Fibroblast of villous mesenchyme (primary cell): ENCODE results near the gene DUSP15. TPM values are rescaled to one million over a fixed set of nuclear protein-coding genes. Genes with fewer than 3 reads are reported as not detected.

Source experiments
- DNase-seq: peaks from one replicate; pipeline ENCODE4 v3.0.0-alpha.2; 2010; ENCODE audit warnings: low read depth
- H3K4me3 ChIP-seq: 2 replicates; pipeline ENCODE4 v1.5.1; 2011; ENCODE audit warnings: low read depth, mild to moderate bottlenecking, low read length
- total RNA-seq: library from RNA; depleted of rRNA; stranded (reverse); fragments of >200 nt; gene quantifications from 2 replicates; pipeline ENCODE4 v1.2.3, GENCODE V29; 2012
- TF ChIP-seq, protein P1 (sequence below): IDR thresholded peaks from 2 replicates; pipeline ENCODE4 v1.5.1; 2012; ENCODE audit warnings: low read depth, mild to moderate bottlenecking, low read length; ENCODE audit not compliant: insufficient read depth

Gene DUSP15
- total RNA-seq, 1 donor, result not detected

DNA sequence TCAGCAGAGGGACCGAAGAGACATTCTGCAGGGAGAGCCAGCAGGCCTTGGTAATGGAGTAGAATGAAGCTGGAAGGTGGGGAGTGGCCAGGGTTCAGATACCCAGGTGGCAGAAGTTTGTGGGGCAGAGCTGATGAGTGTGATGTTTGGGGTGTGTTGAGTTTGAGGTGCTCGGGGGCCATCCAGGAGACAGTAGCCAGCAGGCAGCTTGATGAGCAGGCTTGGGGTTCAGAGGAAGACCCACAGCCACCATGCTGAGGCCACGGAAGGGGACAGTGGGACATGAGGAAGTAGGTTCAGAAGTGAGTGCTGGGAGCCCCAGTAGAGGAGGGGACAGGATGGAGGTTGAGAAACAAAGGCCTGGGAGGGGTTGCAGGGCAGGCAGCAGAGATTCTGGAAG is 13.8 kb downstream of the DUSP15 start:
- H3K4me3 ChIP-seq, result no peak overlapping the region
- TF ChIP-seq, protein P1, sequence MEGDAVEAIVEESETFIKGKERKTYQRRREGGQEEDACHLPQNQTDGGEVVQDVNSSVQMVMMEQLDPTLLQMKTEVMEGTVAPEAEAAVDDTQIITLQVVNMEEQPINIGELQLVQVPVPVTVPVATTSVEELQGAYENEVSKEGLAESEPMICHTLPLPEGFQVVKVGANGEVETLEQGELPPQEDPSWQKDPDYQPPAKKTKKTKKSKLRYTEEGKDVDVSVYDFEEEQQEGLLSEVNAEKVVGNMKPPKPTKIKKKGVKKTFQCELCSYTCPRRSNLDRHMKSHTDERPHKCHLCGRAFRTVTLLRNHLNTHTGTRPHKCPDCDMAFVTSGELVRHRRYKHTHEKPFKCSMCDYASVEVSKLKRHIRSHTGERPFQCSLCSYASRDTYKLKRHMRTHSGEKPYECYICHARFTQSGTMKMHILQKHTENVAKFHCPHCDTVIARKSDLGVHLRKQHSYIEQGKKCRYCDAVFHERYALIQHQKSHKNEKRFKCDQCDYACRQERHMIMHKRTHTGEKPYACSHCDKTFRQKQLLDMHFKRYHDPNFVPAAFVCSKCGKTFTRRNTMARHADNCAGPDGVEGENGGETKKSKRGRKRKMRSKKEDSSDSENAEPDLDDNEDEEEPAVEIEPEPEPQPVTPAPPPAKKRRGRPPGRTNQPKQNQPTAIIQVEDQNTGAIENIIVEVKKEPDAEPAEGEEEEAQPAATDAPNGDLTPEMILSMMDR, result no peak
- no peak for DNase-seq

DNA sequence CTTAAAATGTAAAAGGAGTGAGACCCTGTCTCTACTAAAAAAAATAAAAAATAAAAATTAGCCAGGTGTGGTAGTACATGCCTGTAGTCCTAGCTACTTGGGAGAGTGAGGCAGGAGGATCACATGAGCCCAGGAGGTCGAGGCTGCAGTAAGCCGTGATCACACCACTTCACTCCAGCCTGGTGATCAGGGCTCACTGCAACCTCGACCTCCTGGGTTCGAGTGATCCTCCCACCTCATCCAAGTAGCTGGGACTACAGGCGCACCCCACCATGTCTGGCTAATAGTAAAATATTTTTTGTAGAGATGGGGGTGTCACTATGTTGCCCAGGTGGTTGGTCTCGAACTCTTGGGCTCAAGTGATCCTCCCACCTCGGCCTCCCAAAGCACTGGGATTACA is 16.8 kb downstream of the DUSP15 start:
- TF ChIP-seq, protein P1, result no peak
- no peak for DNase-seq
- H3K4me3 ChIP-seq, result no peak overlapping the region

DNA sequence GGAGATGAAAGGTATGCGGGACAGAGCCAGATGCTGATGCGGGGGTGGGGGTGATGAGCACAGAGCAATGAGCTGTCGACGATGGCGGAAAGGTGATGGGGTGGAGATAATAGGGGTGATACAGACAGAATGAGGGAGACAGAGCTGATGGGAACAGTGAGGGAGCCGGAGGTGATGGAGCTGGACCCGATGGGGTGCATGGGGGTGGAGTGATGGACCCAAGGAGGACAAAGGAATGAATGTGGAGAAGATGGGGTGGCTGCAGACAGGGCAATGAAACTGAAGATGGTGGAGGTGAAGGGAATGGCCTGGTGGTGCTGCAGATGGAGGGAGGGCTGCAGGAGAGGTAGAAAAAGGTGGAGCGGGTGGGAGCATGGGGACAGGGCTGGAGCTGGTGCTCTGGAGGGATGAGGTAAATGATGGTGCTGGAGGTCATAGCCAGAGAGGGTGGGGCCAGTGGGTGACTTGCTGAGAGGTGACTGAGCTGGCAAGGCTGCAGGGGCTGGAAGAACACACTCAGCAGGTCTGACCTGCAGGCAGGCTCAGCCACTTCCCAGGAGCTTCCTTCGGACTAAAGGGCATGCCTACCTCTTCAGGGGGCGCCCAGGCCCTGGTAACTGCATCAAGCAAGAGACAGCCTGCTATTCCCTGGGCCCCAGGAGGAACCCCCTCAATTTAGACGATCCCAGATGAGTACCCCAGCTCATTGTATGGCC is 18.9 kb downstream of the DUSP15 start:
- no peak overlapping the region for H3K4me3 ChIP-seq
- no peak for DNase-seq
- TF ChIP-seq, protein P1, result no peak

DNA sequence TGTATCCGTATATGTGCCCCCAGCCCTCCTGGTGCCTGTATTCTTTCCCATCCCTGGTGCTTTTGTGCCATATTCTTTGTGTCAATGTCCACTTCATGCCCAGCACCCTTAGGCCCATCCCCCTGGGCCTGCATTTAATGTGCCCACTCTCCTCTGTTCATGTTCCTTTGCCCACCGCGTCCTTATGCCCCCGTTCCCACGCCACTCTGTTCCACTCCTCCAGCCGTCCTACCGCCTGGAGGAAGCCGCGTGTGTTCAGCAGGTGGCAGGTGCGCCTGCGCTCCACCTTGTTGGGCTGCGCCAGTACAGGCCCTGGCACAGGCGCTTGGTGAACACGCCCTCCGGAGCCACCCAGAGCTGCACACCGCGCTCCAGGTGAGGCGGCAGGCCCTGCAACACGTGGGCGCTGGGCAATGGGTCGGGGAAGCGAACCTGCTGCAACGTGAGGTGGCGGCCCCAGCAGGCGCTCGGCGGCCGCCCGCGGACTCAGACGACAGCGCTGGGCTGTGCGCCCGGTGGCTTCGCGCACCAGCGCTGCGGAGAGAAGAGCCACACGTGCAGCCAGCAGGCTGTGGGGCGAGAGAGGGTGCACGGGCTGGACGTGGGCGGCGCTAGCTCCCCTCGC is 20.9 kb downstream of the DUSP15 start:
- TF ChIP-seq, protein P1, result no peak
- no peak overlapping the region for H3K4me3 ChIP-seq
- no peak for DNase-seq

DNA sequence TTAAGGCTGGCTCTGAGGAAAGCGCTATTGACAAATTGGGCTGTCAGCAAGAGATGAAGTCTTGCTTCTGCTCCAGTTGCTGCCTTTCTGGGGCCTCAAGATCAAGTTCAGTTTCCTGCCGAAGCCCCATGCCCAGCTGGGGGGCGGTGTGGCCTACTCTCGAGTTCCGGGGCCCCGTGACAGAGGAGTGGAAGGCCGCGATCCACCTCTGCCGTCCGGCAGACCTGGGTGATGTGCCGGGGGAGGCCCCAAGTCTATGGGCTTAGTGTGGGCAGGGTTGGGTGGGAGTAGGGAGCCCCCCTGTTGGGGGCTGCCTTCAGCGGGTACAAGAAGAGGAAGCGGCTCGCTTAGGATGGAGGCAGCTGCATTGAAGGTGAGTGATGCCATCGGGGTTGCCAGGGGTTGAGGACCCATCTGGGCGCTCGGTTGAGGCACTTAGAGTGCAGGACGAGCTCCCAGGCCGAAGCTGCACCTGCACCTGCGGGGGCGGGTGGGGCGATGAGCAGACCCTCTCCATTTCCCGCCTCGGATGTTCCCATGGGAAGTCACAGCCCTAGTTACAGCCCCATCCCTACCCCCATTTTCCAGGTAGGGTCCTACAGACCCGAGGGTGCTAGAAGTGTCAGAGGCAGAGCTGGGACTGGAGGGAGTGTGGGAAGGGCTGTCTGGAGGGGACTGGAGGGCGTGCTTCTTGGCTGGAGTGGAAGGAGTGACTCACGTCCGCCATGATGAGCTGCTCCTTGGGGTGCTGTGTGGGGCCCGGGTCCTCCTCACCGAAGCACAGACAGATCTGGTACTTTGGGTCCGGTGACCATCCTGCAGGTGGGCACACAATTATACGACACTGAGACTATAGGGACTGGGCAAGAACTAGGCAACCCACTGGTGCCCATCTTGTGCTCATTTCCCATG is 22.0 kb downstream of the DUSP15 start:
- DNase-seq, result no peak
- H3K4me3 ChIP-seq, result no peak overlapping the region
- TF ChIP-seq, protein P1, result no peak

DNA sequence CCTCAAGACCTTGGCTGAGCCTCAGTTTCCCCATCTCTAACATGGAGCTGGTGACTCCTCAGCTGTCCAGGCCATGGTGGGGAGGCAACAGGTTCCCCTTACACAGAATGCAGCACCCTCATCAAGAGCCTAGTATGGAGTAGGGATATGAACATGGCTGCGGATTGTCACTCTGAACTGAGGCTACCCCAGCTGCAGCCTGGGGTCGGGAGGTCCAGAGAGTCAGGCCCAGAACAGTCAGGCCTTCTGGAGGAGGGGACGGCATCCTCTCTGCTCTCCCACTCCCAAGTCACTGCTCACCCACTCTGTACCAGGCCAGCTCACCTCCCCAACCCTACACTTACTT is 23.6 kb downstream of the DUSP15 start:
- no peak overlapping the region for H3K4me3 ChIP-seq
- TF ChIP-seq, protein P1, result no peak
- no peak for DNase-seq
